Activated CD4-positive, CD25-positive, alpha-beta regulatory T cell (primary cell): ENCODE data around the gene SNRPD3.
"Not testable (repeated sequence)": the region's sequence is repeated elsewhere in the genome, so short reads cannot be mapped to it uniquely, and the experiment has no call there.

Source experiments
- DNase-seq, 4 experiments: peaks; one replicate each; lab custom pipeline; 2025; lab: John Stamatoyannopoulos, UW

Gene SNRPD3

GRCh38 chr22:24555165-24556039, at the start of gene SNRPD3:
SNRPD3 (plus strand) TSS chr22:24555999; CDS start chr22:24557675, 1,676 bp downstream.
- DNase-seq = peak; percentile 99

- DNase-seq = no peak
These were observed 48.9 kb upstream of the SNRPD3 start for GRCh38 chr22:24506802-24507438.

GRCh38 chr22:24507716-24508115, 48.1 kb upstream of the SNRPD3 start:
- DNase-seq = no peak

- DNase-seq = no peak
These were observed 44.9 kb upstream of the SNRPD3 start for GRCh38 chr22:24510637-24511625.

- DNase-seq = no peak
These were observed 43.8 kb upstream of the SNRPD3 start for GRCh38 chr22:24512043-24512442.

- no peak for DNase-seq
These were observed 42.2 kb upstream of the SNRPD3 start for GRCh38 chr22:24513378-24514240.

GRCh38 chr22:24514241-24515026, 41.4 kb upstream of the SNRPD3 start:
- no peak for DNase-seq

- no peak for DNase-seq
These were observed 40.8 kb upstream of the SNRPD3 start for GRCh38 chr22:24515027-24515338.

GRCh38 chr22:24516301-24516737, 39.5 kb upstream of the SNRPD3 start:
- no peak for DNase-seq

GRCh38 chr22:24517446-24517845, 38.4 kb upstream of the SNRPD3 start:
- no peak for DNase-seq

GRCh38 chr22:24518228-24518627, 37.6 kb upstream of the SNRPD3 start:
- DNase-seq = no peak

GRCh38 chr22:24518771-24519485, 36.9 kb upstream of the SNRPD3 start:
- no peak for DNase-seq

- no peak for DNase-seq
These were observed 36.3 kb upstream of the SNRPD3 start for GRCh38 chr22:24519496-24519895.

GRCh38 chr22:24521791-24522245, 34.0 kb upstream of the SNRPD3 start:
- DNase-seq = no peak

GRCh38 chr22:24523873-24524272, 31.9 kb upstream of the SNRPD3 start:
- no peak for DNase-seq

- peak; percentile 46 to 67 (median 58) for DNase-seq
These were observed 30.3 kb upstream of the SNRPD3 start for GRCh38 chr22:24525416-24526037.

- DNase-seq = no peak
These were observed 29.6 kb upstream of the SNRPD3 start for GRCh38 chr22:24526191-24526590.

GRCh38 chr22:24529898-24530297, 25.9 kb upstream of the SNRPD3 start:
- DNase-seq = no peak

- not testable (repeated sequence) for DNase-seq
These were observed 24.8 kb upstream of the SNRPD3 start for GRCh38 chr22:24530968-24531367.
